ENCODE results near the gene RAB6A. TPM values are rescaled to one million over a fixed set of nuclear protein-coding genes. Genes with fewer than 3 reads are reported as not detected.

RAB6A gene
- total RNA-seq, 1 experiment from 2014 or later, result 227 TPM

- Mint-ChIP-seq H3K4me3 (ENCODE audit: unreplicated experiment) (no peak overlapping the region), H3K27me3 (ENCODE audit: insufficient read depth, unreplicated experiment) (no peaks in the 10 kb centered on the region), H3K36me3 (ENCODE audit: insufficient read depth, unreplicated experiment) (peaks cover 55% of the 10 kb centered on the region), H3K4me1 (ENCODE audit: low read depth, unreplicated experiment) (peaks cover 31% of the 10 kb centered on the region), H3K9me3 (ENCODE audit: unreplicated experiment) (no peaks in the 10 kb centered on the region), H3K27ac (ENCODE audit: unreplicated experiment) (no peak overlapping the region)
- H3K27me3 ChIP-seq (replicated peaks; ENCODE audit: control insufficient read depth, insufficient read depth, low read length), result no peaks in the 10 kb centered on the region
- intact Hi-C loops (cut with micrococcal nuclease; ENCODE audit: unreplicated experiment), result no loop called here
- ChIA-PET POLR2A (no interaction called here), CTCF (no interaction called here)
- H3K36me3 ChIP-seq (ENCODE audit: control insufficient read depth, insufficient read depth, low read length), result no peaks in the 10 kb centered on the region
- no peak overlapping the region for H3K4me3 ChIP-seq (ENCODE audit: low read depth, low read length)
- no peaks in the 10 kb centered on the region for H3K9me3 ChIP-seq
- DNase-seq, result no peak
- TF ChIP-seq CTCF (IDR thresholded peaks at IDR 0.05; ENCODE audit: insufficient read depth in 1 of 2, low read depth in 1 of 2, low read length in 1 of 2, severe bottlenecking in 1 of 2, unreplicated experiment in 1 of 2), result no peak
- BruUV-seq (replicated peaks), result no TSS peak
- peaks cover 19% of the 10 kb centered on the region for H3K4me1 ChIP-seq
Observed at GRCh38 chr11:73750228-73750627, 10.6 kb downstream of the RAB6A start.

- Mint-ChIP-seq H3K27ac (ENCODE audit: unreplicated experiment) (peak overlapping the region; percentile 65), H3K4me1 (ENCODE audit: low read depth, unreplicated experiment) (peaks cover 31% of the 10 kb centered on the region), H3K9me3 (ENCODE audit: unreplicated experiment) (no peaks in the 10 kb centered on the region), H3K4me3 (ENCODE audit: unreplicated experiment) (no peak overlapping the region), H3K27me3 (ENCODE audit: insufficient read depth, unreplicated experiment) (no peaks in the 10 kb centered on the region), H3K36me3 (ENCODE audit: insufficient read depth, unreplicated experiment) (peaks cover 55% of the 10 kb centered on the region)
- DNase-seq, result no peak
- CTCF ChIA-PET, result no interaction called here
- no peaks in the 10 kb centered on the region for H3K9me3 ChIP-seq
- POLR2A ChIA-PET, result no interaction called here
- H3K4me1 ChIP-seq, result peaks cover 14% of the 10 kb centered on the region
- no peaks in the 10 kb centered on the region for H3K27me3 ChIP-seq (replicated peaks; ENCODE audit: control insufficient read depth, insufficient read depth, low read length)
- intact Hi-C loops (cut with micrococcal nuclease; ENCODE audit: unreplicated experiment), result no loop called here
- TF ChIP-seq CTCF (IDR thresholded peaks at IDR 0.05; ENCODE audit: insufficient read depth in 1 of 2, low read depth in 1 of 2, low read length in 1 of 2, severe bottlenecking in 1 of 2, unreplicated experiment in 1 of 2), result no peak
- no TSS peak for BruUV-seq (replicated peaks)
- H3K36me3 ChIP-seq (ENCODE audit: control insufficient read depth, insufficient read depth, low read length), result no peaks in the 10 kb centered on the region
- no peak overlapping the region for H3K4me3 ChIP-seq (ENCODE audit: low read depth, low read length)
Observed at GRCh38 chr11:73749118-73749517, 11.8 kb downstream of the RAB6A start.

- Mint-ChIP-seq H3K9me3 (ENCODE audit: unreplicated experiment) (no peaks in the 10 kb centered on the region), H3K4me1 (ENCODE audit: low read depth, unreplicated experiment) (peaks cover 24% of the 10 kb centered on the region), H3K4me3 (ENCODE audit: unreplicated experiment) (no peak overlapping the region), H3K27ac (ENCODE audit: unreplicated experiment) (no peak overlapping the region), H3K36me3 (ENCODE audit: insufficient read depth, unreplicated experiment) (peaks cover 57% of the 10 kb centered on the region), H3K27me3 (ENCODE audit: insufficient read depth, unreplicated experiment) (no peaks in the 10 kb centered on the region)
- TF ChIP-seq CTCF (IDR thresholded peaks at IDR 0.05; ENCODE audit: insufficient read depth in 1 of 2, low read depth in 1 of 2, low read length in 1 of 2, severe bottlenecking in 1 of 2, unreplicated experiment in 1 of 2), result no peak
- BruUV-seq (replicated peaks), result no TSS peak
- Histone ChIP-seq H3K4me3 (ENCODE audit: low read depth, low read length) (no peak overlapping the region), H3K27me3 (replicated peaks; ENCODE audit: control insufficient read depth, insufficient read depth, low read length) (no peaks in the 10 kb centered on the region), H3K4me1 (peaks cover 6% of the 10 kb centered on the region), H3K9me3 (no peaks in the 10 kb centered on the region), H3K36me3 (ENCODE audit: control insufficient read depth, insufficient read depth, low read length) (no peaks in the 10 kb centered on the region)
- DNase-seq, result no peak
- intact Hi-C loops (cut with micrococcal nuclease; ENCODE audit: unreplicated experiment), result no loop called here
- POLR2A ChIA-PET, result interaction anchor here (0.6 kb wide), 1 partner anchor 24 kb away, joined by 13 read pairs; no protein-coding TSS in a partner anchor
- CTCF ChIA-PET, result no interaction called here
Observed at GRCh38 chr11:73748300-73748699, 12.6 kb downstream of the RAB6A start.
